Endometrial microvascular endothelial cells (primary cell): ENCODE measurements around the gene GAL3ST2. TPM values are rescaled to one million over a fixed set of nuclear protein-coding genes. Genes with fewer than 3 reads are reported as not detected.
"Not testable (repeated sequence)": the region's sequence is repeated elsewhere in the genome, so short reads cannot be mapped to it uniquely, and the experiment has no call there.

Experiments
- in situ Hi-C: cut with HindIII; loops from 2 replicates; pipeline ENCODE4 v1.10.0; 2017; ENCODE audit warnings: low sequenced_read_pairs, low pct_unique_long_range_greater_than_20kb; ENCODE audit errors: inconsistent ontology term
- total RNA-seq: library from RNA; depleted of rRNA; stranded (reverse); fragments of >200 nt; gene quantifications from one replicate; pipeline ENCODE4 v1.2.3, GENCODE V29; 2015; ENCODE audit errors: inconsistent ontology term

GAL3ST2 gene
- total RNA-seq: not detected

DNA sequence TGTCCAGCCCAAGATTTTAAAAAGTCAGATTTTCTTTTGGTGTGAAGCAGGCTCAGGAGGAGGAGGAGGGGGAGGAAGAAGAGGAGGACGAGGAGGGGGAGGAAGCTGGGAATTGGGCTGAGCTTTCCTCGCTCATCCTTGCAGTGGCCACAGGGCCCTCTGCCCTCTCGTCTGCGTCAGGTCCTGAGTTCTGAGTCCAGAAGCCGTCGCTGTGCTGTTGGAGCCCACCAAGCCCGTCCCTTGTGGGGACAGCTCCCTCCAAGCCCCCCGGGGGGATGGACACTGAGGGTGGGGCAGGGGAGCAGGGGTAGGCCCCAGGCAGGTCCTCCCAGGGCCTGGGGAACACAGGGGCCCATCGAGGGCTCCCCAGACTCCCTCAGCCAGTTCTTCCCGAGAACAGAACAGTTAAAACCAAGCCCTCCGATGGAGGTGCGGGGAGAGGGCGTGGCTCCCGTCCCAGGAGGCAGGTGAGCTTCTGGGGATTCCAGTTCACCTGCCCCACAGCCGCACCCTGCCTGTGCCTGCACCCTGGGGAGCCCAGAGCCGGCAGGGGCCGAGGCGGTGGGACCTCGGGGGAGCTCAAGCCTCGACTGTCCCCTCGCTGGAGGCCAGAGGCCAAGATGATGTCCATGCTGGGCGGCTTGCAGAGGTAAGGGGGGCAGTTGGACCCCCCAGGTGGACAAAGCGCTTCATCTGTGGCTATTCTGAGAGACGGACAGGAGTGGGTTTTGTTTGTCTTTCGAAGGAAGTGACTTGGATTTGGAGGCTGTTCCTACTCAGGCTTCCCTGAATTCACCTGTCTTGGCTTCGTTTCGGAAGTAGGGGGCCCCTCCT is at the start of gene GAL3ST2:
Gene GAL3ST2 (plus strand): TSS at position 487 of the 834 bp plus-strand sequence. CDS start 134 bp downstream, at position 621.
- in situ Hi-C loops: no loop called here

DNA sequence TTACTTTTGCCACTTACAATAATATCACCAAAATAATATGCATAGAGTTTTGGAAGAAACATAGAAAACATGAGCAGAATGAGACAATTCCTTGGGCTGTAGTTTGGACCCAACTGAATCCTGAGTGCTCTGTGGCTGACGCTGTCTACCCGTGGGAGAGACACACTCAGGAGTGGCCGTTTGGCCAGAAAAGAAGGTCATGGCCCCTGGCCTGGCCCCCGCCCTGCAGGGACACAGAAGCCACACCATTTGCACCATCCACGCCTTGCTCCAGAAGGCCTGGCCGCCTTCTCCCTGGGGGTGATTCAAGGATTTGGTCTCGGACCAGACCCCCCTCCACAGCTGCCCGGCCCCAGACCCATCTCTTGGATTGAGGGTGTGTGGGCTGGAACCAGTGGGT is 48.6 kb upstream of the GAL3ST2 start:
- in situ Hi-C loops: no loop called here

DNA sequence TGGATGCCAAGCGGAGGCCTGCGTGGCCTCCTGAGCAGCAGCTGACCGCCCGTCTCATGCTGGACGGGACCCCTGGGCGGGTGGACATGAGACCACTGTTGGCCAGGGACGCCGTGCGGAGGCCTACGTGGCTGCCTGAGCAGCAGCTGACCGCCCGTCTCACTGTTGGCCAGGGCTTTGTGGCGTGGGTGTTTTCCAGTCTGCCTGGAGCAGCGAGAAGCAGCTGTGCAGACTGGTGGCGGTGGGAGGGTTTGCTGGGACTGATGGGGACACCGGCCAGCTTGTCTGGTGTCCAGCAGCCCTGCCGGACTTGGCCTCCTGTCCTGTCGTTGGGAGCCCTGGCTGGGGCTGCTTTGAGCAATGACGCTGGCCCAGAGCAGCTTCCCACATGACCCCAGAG is 48.0 kb upstream of the GAL3ST2 start:
- in situ Hi-C loops: no loop called here

DNA sequence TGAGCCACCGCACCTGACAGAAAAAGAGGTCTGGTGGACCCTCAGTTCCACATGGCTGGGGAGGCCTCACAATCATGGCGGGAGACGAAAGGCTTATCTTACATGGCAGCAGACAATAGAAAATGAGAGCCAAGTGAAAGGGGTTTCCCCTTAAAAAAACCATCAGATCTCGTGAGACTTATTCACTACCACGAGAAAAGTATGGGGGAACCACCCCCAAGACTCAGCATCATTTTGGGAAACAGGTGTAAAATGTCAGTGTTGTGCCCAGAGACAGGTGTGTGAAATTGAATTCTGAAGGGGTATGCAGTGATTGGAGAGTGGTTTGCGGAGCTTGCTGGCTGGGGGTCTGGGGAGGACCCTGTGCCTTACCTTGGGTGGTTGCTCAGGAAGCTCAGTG is 46.8 kb upstream of the GAL3ST2 start:
- in situ Hi-C loops: no loop called here

DNA sequence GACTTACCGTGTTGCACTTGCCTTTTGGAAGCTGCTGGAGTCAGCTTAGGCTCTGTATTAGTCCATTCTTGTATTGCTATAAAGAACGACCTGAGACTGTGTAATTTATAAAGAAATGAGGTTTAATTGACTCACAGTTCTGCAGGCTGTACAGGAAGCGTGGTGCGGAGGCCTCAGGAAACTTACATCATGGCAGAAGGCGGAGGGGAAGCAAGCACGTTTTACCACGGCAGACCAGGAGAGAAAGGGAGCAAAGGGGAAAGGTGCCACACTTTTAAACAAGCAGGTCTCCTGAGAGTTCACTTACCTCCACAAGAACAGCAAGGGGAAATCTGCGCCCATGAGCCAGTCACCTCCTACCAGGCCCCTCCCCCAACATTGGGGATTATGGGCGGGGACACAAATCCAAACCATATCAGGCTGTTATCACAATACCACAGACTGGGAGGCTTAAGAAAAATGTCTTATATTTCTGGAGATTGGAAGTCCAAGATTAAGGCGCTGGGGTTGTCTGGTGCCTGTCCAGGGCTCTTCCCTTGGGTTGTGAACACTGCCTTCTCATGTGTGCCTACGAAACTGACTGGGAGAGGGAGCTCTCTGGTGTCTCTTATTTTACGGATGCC is 45.8 kb upstream of the GAL3ST2 start:
- in situ Hi-C loops: no loop called here

DNA sequence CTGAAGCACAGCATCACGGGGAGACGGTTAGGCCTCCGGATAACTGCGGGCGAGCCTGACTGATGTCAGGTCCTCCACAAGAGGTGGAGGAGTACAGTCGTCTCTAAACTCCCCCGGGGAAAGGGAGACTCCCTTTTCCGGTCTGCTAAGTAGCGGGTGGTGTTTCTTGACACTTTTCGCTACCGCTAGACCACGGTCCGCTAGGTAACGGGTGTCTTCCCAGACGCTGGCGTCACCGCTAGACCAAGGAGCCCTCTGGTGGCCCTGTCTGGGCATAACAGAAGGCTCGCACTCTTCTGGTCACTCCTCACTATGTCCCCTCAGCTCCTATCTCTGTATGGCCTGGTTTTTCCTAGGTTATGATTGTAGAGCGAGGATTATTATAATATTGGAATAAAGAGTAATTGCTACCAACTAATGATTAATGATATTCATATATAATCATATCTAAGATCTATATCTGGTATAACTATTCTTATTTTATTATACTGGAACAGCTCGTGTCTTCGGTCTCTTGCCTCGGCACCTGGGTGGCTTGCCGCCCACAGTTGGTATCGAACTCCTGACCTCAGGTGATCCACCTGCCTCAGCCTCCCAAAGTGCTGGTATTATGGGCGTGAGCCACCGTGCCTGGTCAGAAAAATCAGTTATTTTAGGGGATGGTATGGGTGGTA is 44.0 kb upstream of the GAL3ST2 start:
- in situ Hi-C loops: not testable (repeated sequence)

DNA sequence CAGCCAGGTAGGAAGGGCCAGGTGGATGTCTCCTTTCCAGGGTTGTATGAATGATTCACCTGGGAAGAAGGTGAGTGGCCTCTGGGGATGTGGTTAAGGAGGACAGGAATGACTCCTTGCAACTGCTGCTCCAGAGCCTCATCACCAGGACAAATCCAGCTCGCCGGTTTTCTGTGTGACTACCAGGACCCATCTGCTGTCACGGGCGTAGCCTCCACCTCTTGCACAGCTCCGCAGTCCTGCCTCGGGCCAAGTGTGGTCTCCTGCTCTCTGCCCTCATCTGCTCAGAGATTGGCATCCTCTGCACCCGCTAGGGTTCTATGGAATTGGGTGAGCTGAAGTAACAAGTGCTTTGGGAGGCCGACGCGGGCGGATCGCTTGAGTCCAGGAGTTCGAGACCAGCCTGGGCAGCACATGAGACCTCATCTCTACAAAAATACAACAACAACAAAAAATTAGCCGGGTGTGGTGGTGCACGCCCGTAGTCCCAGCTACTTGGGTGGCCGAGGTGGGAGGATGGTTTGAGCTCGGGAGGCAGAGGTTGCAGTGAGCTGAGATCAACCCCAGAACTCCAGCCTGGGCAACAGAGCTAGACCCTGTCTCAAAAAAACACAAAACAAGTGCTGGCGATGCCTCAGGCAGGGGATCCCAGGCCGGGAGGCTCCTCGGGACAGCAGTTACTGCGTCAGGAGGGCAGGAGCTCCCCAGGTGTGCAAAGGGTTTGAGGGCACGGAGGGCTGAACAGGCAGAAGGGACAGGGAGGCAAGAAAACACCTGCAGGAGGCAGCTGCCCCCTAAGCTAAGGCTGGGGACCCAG is 43.0 kb upstream of the GAL3ST2 start:
- in situ Hi-C loops: no loop called here

DNA sequence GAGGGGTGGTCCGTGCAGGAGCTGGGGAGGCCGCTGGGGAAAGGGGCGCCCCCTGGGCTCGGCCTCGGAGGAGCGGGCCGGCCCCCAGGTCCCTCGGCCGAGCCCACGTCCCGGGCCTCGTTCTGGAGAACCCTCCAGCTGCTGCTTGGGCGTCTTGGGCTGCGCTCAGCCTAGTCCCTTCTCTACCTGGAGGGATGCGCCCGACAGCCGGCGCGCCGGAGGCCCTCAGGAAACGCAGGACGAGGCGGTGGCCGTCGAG is 42.5 kb upstream of the GAL3ST2 start:
- in situ Hi-C loops: no loop called here

DNA sequence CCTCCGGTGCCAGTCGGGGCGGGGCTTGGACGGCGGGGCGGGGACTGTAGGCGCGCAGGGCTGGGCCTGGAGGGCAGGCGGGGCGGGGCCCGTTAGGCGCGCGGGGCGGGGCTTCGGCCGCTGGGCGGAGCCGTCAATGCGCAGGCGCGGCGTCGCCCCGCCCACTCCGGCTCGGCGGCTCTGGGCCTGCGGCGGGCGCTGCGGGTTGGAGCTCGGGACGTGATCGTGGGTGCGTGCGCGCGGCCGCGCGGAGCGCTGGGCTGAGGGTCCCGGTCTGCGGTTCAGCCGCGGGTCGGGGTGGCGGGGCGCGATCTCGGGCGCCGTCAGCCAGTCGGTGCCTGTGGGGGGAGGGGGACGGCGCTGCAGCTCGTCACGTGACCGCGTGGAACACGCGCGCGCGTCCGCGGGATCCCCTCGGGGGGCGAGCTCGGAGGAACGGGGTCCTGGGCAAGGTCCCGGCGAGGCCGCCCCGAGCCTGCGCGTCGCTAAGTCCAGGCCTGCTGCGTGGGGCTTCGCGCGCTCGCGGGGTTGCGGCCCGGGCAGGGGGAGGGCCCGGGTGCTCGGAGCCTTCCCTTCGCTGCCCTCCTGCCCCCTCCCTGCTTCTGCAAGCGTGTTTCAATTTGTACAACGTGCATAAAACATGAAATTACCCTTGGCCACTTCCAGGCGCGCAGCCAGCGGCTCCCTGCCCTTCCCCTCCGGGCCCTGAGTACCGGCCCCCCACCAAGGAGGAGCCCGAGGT is 42.0 kb upstream of the GAL3ST2 start, which contains the start of gene D2HGDH:
Gene D2HGDH (plus strand): TSS at position 164 of the 742 bp plus-strand sequence. CDS start 595 bp downstream, outside the sequence.
- in situ Hi-C loops: no loop called here

DNA sequence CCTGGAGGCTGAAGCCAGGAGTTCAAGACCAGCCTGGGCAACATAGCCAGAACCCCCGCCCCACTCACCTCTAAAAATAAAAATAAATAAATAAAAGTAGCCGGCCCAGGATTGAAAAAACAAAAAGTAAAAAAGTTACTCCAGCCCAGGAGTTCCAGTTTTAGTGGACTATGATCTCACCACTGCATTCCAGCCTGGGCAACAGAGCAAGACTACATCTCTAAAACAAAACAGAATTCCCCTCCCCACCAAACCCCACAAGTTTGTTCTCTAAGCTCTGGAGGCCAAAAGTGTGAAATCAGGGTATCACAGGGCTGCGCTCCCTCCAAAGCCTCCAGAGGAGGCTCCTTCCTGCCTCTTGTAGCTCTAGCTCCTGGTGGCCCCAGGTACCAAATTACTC is 40.5 kb upstream of the GAL3ST2 start:
- in situ Hi-C loops: no loop called here

DNA sequence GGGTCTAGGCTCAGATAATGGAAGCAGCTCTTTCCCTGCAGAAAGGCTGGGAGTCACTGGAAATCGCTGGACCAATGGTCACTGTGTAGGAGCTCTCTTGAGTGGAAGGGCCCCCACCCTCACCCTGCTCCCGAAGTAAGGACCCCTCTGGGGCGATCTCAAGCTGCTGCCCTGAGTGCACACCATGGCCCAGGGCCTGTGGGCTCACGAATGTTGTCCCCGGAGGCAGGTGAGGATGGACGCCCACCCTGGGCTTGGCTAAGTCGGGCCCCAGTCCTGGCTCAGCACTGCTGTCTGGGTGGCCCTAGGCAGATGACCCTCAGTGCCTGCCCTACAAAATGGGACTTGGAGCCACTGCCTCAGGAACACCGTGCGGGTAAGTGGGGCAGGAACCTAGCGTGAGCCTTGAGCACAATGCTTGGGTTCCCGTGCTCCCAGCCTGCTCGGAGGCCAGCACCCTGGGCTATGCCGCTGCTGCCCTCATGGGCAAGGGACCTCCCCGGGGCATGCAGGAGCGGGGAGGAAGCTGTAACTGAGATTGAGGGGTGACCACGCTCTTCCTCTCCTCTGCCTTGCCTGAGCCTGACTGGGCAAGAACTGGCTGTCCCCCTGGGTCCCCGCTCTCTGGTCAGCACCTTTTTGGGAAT is 38.5 kb upstream of the GAL3ST2 start:
- in situ Hi-C loops: no loop called here

DNA sequence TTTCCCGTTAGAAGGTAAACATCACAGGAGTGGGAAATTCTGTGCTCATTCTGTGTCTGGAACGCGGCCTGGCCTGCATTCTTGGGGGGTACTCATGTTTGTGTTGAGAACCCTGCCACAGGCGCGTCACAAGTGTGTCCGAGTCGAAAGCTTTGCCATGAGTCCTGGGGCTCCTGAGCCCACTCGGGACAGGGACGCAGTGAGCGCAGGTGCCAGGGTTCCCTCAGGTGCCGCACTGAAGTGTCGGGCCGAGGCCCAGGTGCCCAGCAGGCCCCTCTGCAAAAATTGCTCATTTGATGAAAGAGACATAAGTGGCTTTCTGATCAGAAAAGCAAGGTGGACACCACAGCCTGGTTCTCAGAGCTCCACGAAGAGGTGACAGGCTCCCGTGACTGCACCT is 37.4 kb upstream of the GAL3ST2 start:
- in situ Hi-C loops: no loop called here

DNA sequence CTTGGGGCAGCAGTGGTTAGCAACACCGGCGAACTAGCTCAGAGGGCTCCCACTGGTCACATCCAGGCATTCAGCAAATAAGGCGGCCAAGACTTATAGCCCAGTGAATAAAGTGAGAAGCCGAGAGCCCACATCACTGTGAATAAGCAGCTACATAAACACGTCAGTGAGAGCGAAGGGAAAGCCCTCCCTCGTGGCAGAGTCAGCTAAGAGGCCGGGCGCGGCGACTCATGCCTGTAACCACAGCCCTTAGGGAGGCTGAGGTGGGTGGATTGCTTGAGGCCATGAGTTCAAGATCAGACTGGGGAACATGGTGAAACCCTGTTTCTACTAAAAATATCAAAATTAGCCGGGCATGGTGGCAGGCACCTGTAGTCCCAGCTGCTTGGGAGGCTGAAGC is 37.0 kb upstream of the GAL3ST2 start:
- in situ Hi-C loops: no loop called here

DNA sequence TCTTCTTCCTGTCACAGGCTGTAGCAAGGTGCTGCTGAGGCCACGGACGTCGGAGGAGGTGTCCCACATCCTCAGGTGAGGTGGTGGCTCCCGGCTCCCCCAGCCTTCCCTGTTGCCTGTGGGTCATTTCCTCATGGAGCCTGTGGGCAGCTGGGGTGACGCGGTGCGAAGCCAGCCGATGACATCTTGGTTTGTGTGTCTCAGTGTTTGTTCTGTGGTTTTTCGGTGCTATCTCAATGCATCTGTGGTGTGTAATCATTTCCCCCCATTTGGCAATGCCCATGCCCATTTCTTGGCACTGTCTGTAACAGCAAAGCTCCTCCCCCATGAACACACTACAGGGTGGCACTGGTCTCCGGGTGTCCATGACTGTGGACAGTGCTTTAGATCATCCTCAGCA is 35.6 kb upstream of the GAL3ST2 start:
- in situ Hi-C loops: no loop called here

DNA sequence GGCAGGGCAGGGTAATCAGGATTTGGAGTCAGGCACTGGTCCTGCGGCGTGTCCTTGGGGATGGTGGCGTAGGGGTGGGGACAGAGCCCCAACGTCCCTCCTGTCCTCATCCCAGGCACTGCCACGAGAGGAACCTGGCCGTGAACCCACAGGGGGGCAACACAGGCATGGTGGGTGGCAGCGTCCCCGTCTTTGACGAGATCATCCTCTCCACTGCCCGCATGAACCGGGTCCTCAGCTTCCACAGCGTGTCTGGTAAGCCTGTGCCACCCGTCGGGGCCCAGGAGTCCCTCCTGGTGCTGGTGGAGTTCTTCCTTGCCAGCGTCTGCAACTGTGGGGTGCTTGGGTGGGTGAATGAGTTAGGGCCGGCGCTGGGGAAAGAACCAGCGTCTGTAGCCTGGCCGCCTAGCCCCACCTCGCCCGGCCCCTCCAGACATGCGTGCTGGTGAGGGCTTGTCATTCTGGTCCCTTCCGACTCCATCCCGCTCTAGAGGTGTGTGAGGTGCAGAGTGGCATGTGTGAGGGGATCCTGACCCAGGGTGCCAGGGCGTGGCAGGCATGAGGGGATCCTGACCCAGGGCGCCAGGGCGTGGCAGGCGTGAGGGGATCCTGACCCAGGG is 34.2 kb upstream of the GAL3ST2 start:
- in situ Hi-C loops: no loop called here

DNA sequence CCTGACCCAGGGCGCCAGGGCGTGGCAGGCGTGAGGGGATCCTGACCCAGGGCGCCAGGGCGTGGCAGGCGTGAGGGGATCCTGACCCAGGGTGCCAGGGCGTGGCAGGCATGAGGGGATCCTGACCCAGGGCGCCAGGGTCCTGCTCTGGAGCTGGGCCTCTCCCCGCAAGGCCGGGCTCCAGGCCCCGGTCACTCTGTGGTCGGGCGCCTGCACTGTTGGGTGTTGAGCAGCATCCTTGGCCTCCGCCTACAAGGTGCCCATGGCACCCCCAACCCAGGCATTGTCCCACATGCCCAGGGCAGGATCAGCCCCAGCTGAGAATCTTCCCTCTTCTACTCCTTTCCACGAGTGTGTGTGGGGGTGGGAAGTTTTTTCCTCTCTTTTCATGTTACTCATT is 33.6 kb upstream of the GAL3ST2 start:
- in situ Hi-C loops: not testable (repeated sequence)

DNA sequence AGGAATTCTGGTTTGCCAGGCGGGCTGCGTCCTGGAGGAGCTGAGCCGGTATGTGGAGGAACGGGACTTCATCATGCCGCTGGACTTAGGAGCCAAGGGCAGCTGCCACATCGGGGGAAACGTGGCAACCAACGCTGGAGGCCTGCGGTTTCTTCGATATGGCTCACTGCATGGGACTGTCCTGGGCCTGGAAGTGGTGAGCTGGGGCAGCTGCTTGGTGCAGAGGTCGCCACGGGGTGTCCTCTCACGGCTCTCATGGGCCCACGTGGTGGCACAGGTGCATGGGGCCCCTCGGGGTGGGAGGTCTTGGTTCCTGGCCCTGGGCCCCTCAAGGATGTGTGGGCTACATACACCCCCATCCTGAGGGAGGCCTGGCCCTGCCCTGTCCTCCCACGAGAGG is 33.0 kb upstream of the GAL3ST2 start:
- in situ Hi-C loops: no loop called here
